Fibroblast of peridontal ligament (primary cell): Measurements from ENCODE around the gene RBL1.
A peak's percentile ranks its signal among the peaks of the same experiment; 100 is the strongest.
"Not testable (repeated sequence)": the region's sequence is repeated elsewhere in the genome, so short reads cannot be mapped to it uniquely, and the experiment has no call there.

Source experiments
- DNase-seq: peaks from one replicate; pipeline ENCODE4 v3.0.0-alpha.2; 2010; ENCODE audit errors: extremely low read depth

Gene RBL1

DNA sequence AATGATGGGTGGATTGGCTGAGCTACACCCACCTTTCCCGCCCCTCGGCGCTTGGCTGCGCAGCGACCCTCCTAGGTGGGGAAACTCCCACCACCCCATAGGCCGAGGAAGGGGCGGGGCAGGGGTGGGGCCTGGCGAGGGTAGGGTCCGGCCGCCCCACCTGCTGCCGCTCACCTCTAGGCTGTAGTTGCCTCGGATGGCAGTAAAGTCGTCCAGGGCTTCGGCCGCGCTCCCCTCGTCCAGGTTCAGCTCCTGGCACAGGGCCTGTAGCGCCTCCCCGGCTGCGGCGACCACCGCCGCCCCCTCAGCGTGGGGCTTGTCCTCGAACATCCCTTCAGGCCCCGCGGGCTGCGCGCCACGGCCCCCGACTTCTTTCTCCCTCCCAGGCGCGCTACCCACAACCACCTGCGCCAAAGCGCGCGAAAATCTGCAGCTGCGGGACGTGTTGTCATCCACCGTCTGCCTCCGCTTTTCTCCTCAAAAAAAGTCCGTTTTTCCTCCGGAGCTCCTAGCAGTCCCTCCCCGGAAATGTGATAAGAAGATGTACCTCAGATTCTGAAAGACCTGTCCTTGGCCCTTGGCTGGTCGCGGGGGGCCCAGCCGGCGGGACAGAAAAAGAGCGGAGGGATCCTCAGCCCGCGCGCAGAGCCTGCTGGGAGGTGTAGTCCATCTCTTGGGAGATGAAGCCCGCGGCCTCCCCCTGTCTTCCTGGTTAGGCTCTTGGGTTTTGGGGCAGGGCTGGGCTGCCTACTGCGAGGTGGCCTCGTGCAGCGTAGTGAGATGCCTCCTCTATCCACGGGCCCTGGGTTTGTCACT, at the start of gene RBL1:
Gene RBL1, minus strand, starts transcription at position 399 of the 816 bp plus-strand sequence. Its CDS starts 69 bp downstream, at position 330.
- DNase-seq: peak; percentile 82

- DNase-seq: no peak
These were observed 49.1 kb upstream of the RBL1 start for GRCh38 chr20:37144856-37145404.

DNA sequence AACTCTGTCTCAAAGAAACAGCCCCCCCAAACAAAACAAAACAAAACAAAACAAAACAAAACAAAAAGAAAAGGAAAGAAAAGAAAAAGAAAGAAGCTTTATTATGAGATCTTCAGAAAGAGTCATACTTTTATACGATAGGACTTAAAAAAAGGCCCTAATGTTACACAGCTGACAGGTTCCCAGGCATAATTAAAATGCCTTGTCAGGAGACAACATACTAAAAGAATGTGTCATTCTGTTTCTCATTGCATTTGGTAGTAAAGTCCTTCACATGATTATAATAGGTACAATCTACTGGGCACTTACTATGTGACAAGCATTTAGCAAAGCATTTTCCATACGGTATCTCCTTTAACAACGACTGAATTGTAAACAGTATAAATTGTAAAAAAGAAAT, 46.9 kb upstream of the RBL1 start:
- DNase-seq: no peak

DNA sequence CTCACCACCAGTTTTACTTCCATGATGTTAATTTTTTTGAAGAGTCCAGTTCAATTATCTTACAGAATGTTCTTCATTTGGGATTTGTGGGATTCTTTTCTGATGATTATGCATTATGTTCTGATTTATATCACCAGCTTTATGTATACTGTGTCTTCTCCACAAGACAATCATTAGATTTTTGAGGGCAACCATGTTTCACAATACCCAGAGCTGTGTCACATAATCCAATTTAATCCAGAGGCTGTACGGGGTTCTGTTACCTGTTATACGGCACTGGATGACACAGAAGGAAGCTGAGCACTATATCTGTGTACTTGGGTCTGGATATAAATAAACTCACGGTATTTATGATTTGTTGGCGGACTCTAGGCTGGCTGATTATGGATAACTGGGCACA, 41.8 kb upstream of the RBL1 start:
- no peak for DNase-seq

- no peak for DNase-seq
These were observed 38.2 kb upstream of the RBL1 start for GRCh38 chr20:37133952-37134351.

GRCh38 chr20:37131486-37131885, 35.7 kb upstream of the RBL1 start:
- peak; percentile 39 for DNase-seq

DNA sequence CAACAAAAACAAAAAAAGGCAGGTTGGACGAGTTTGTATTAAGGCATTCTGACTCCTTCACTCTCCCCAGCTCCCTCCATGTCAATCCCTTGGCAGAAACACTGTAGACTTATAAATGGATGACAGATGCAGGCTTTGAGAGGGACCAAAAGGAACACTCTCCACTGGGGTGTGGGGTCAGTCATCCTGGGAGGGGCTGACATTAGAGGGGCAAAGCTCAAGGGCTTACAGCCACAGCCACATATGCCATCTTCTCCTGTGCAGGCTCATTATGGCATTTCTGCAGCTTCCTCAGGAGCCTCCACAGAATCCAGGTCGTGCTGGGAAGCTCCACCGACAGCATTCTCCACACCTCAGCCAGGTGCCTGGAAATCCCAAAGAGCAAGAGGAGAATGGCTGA, 33.0 kb upstream of the RBL1 start:
- no peak for DNase-seq

DNA sequence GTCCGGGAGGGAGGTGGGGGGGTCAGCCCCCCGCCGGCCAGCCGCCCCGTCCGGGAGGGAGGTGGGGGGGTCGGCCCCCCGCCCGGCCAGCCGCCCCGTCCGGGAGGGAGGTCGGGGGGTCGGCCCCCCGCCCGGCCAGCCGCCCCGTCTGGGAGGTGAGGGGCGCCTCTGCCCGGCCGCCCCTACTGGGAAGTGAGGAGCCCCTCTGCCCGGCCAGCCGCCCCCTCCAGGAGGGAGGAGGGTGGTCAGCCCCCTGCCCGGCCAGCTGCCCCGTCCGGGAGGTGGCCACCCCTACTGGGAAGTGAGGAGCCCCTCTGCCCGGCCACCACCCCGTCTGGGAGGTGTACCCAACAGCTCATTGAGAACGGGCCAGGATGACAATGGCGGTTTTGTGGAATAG, 30.5 kb upstream of the RBL1 start:
- DNase-seq: not testable (repeated sequence)

DNA sequence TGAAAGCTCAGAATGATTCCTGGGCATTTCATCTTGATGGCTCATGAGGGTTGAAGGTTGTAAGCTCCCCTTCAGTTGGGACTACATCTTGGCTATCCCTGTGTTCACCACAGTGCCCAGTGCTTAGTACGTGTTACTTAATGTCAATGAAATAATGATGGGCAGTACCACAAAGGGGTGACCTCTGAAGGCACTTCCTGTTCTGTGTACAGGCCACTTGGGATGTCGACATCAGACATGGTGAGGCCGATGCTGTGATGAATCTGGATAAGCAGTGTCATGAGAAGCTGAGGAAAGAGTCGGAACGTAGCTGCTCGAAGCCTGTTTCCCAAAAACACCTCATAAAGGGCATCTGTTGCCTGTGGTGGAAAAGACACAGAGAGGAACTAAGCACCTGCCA, 27.6 kb upstream of the RBL1 start:
- DNase-seq: no peak

GRCh38 chr20:37120497-37120896, 24.7 kb upstream of the RBL1 start:
- DNase-seq: no peak

DNA sequence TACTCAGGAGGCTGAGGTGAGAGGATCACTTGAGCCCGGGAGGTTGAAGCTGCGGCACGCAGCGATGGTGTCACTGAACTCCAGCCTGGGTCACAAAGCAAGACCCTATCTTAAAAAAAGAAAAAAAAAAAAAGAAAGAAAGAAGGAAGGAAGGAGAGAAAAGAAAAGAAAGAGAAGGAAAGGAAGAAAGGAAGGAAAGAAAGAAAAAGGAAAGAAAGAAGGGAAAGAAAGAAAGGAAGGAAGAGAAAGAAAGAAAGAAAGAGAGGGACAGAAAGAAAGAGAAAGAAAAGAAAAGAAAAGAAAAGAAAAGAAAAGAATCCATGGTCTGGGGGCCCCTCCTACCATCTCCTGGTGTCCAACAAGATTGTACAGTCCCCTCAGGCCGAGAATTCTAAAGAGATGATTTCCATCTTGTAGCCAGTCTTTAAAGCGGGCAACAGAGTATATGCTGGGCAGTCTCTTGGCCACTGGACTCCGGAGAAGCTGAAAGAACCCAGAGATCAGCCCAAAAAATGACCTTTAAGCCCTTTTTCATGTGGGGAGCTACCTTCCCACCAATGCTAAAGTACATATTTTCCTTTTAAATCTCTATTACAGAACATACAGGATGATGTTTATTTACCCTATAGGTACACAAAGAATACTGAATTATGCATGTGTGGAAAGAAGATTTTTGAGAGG, 23.7 kb upstream of the RBL1 start:
- DNase-seq: no peak

DNA sequence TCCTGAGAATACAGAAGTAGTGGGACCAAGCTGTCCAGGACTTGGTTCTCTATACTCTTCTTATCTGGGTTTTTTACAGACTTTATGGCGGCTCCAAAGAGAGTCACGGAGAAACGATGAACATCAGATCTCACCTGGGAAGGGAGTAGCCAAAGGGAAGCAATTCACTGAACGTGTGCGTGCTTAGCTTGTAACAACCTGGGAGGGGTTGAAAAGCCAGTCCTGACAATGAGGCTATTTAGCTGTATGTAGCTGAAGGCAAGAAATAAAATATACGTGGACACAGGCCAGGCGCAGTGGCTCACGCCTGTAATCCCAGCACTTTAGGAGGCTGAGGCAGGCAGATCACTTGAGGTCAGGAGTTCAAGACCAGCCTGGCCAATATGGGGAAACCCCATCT, 18.2 kb upstream of the RBL1 start:
- DNase-seq: no peak

GRCh38 chr20:37111926-37112455, 16.2 kb upstream of the RBL1 start:
- no peak for DNase-seq

DNA sequence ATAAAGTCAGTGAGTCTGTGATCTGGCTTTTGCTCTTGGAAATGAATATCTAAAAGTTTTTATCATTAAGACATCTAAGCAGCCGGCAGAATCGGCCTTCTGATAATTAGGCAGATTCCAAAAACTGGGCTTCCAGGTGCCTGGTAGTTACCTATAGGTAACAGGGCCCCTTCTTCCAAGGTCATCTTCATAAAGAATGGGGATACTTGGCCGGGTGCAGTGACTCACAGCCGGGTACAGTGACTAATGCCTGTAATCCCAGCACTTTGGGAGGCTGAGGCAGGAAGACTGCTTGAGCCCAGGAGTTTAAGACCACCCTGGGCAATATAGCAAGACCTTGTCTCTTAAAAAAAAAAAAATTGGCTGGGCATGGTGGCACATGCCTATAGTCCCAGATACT, 12.9 kb upstream of the RBL1 start:
- no peak for DNase-seq

DNA sequence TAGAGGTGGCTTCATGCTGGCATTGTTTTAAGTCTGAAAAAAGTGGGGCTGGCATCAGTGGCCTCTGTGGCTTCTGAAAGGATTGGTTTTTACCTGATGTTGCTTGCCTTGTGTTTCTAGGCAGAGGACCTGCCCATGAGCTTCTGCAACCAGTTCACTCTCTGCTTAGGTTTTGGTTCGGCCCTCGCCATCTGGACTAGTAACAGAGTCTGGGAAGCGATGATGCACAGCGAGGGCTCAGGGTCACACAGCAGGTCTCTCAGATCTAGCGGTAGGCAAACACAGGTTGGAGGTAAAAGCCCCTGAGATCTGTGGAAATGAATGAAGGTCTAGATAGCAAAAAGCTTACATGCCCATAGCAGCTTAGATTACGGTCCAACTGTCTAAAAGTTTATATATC, 6.8 kb upstream of the RBL1 start:
- DNase-seq: no peak

- no peak for DNase-seq
These were observed 731 bp upstream of the RBL1 start for GRCh38 chr20:37096415-37097041.

DNA sequence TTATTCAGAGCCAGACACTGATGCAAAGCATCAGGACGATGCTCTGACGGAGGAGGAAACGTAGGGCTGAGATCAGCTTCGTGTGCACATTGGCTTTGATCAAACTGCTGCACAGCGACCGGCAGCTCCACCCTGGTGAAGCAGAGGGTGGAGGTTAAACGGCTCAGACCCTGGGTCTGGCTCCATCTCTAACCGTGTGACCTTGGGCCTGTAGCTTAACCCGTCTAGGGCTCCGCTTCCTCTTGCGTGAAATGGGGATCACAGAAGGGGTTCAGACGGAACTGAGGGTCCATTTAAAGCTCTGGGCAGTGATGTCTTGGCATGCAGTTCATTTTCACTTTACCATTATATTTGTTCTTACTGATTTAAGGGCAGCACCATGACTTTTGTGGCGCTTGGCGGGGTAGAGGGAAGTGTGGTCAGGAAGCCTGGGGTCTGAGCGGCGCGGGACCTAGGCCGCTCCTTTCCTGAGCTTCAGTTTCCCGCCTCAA, 644 bp downstream of the RBL1 start:
- DNase-seq: no peak

DNA sequence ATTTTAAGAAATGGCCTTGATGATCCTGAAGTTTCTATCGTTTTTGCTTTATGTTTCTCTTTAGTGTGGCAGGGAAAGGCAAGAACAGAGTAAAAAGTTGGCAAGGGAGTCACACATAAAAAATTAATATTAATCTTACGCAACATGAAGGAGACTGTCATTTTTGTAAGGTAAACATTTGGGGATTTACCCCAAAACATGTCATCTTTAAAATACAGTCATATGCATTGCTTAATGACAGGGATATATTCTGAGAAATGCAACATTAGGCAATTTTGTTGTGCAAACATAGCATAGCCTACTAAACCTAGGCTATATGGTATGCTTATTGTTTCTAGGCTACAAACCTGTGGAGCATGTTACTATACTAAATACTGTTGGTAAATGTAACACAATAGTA, 5.4 kb downstream of the RBL1 start:
- DNase-seq: no peak

- DNase-seq: no peak
These were observed 14.0 kb downstream of the RBL1 start for GRCh38 chr20:37081717-37082289.

DNA sequence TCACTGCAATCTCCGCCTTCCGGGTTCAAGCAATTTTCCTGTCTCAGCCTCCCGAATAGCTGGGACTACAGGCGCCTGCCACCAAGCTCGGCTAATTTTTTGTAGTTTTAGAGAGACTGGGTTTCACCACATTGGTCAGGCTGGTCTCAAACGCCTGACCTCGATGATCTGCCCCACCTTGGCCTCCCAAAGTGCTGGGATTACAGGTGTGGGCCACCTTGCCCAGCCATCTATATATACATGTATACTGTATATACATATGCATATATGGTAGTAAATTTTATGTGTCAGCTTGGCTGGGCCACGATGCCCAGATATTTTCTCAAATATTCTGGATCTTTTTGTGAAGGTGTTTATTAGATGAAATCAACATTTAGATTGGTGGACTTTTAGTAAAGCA, 18.8 kb downstream of the RBL1 start:
- no peak for DNase-seq

DNA sequence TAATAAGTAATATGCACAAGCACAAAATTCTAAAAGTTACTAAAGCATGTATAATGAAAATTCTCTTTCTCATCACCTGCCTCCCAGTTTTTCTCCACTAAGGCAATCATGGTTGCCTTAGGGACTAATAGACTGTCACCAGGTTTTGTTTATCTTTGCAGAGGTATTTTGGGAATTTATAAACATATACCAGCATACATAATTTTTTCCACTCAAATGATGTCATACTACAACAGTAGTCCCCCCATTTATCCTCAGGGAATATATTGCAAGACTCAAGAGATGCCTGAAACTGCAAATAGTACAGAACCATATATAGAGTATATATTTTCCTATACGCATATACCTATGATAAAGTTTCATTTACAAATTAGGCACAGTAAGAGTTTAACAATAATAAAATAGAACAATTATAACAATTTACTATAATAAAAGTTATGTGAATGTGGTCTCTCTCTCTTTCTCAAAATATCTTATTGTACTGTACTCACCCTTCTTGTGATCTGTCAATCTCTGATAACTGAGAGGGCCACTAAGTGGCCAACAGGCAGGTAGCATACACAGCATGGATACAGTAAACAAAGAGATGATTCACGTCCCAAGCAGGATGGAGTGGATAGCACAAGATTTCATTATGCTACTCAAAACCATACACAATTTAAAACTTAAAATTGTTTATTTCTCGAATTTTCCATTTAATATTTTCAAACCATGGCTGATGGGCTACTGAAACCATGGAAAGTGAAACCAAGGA, 19.7 kb downstream of the RBL1 start:
- peak; percentile 31 for DNase-seq
